ENCODE data around the gene DYRK3. TPM values are rescaled to one million over a fixed set of nuclear protein-coding genes. Genes with fewer than 3 reads are reported as not detected.
A peak's percentile ranks its signal among the peaks of the same experiment; 100 is the strongest.

The DYRK3 gene
- total and polyA plus RNA-seq, 2 of the 13 experiments (the other 11 are each of a cell fraction or from before 2014, with no cell fraction given): 0.48 to 2.8 TPM

- TF ChIP-seq, protein P1, sequence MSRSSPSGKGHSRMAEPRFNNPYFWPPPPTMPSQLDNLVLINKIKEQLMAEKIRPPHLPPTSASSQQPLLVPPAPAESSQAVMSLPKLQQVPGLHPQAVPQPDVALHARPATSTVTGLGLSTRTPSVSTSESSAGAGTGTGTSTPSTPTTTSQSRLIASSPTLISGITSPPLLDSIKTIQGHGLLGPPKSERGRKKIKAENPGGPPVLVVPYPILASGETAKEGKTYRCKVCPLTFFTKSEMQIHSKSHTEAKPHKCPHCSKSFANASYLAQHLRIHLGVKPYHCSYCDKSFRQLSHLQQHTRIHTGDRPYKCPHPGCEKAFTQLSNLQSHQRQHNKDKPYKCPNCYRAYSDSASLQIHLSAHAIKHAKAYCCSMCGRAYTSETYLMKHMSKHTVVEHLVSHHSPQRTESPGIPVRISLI (CRISPR knock-in tag; IDR thresholded peaks at IDR 0.05; ENCODE audit: borderline replicate concordance): peak; percentile 71
- TF ChIP-seq EZH2 (conservative IDR thresholded peaks at IDR 0.05; ENCODE audit: low read depth, low read length) (no peak), SMAD9 (CRISPR knock-in tag; IDR thresholded peaks at IDR 0.05) (no peak), CREB1 (IDR thresholded peaks at IDR 0.05) (peak; percentile 9; the same call in 1 of the 2 replicates), CREB1 (CRISPR knock-in tag; IDR thresholded peaks at IDR 0.05) (no peak), EED (CRISPR knock-in tag; IDR thresholded peaks at IDR 0.05) (peak; percentile 91), NR2C2 (CRISPR knock-in tag; IDR thresholded peaks at IDR 0.05; ENCODE audit: borderline replicate concordance) (peak; percentile 85), KLF6 (CRISPR knock-in tag; IDR thresholded peaks at IDR 0.05) (peak; percentile 93), AGO1 (IDR thresholded peaks at IDR 0.05; ENCODE audit: low read depth, low read length, poor library complexity, severe bottlenecking) (peak; percentile 44), TAF15 (IDR thresholded peaks at IDR 0.05; ENCODE audit: low read depth, low read length, poor library complexity, severe bottlenecking) (no peak), ZNF496 (CRISPR knock-in tag; IDR thresholded peaks at IDR 0.05; ENCODE audit: insufficient replicate concordance) (no peak), ZNF180 (CRISPR knock-in tag; IDR thresholded peaks at IDR 0.05; ENCODE audit: borderline replicate concordance, low read depth) (0 out of 2 replicates have a peak, but pooled peaks have one; percentile 21), KLF9 (CRISPR knock-in tag; IDR thresholded peaks at IDR 0.05; ENCODE audit: low read depth) (peak; percentile 96), NKX3-1 (CRISPR knock-in tag; IDR thresholded peaks at IDR 0.05) (peak; percentile 88), FLYWCH1 (CRISPR knock-in tag; IDR thresholded peaks at IDR 0.05) (peak; percentile 82; the same call in 1 of the 2 replicates), SMARCE1 (IDR thresholded peaks at IDR 0.05; ENCODE audit: borderline replicate concordance) (no peak), ADNP (CRISPR knock-in tag; IDR thresholded peaks at IDR 0.05) (peak; percentile 71; the same call in 1 of the 2 replicates), SP5 (CRISPR knock-in tag; IDR thresholded peaks at IDR 0.05; ENCODE audit: borderline replicate concordance, low read depth) (peak; percentile 66), FOSL1 (CRISPR knock-in tag; IDR thresholded peaks at IDR 0.05; ENCODE audit: borderline replicate concordance) (no peak; the same call in 1 of the 2 replicates), ZNF234 (CRISPR knock-in tag; conservative IDR thresholded peaks at IDR 0.05) (0 out of 2 replicates have a peak, but pooled peaks have one; percentile 39), MXD3 (CRISPR knock-in tag; IDR thresholded peaks at IDR 0.05) (peak; percentile 98)
- TF ChIP-seq, protein P2, sequence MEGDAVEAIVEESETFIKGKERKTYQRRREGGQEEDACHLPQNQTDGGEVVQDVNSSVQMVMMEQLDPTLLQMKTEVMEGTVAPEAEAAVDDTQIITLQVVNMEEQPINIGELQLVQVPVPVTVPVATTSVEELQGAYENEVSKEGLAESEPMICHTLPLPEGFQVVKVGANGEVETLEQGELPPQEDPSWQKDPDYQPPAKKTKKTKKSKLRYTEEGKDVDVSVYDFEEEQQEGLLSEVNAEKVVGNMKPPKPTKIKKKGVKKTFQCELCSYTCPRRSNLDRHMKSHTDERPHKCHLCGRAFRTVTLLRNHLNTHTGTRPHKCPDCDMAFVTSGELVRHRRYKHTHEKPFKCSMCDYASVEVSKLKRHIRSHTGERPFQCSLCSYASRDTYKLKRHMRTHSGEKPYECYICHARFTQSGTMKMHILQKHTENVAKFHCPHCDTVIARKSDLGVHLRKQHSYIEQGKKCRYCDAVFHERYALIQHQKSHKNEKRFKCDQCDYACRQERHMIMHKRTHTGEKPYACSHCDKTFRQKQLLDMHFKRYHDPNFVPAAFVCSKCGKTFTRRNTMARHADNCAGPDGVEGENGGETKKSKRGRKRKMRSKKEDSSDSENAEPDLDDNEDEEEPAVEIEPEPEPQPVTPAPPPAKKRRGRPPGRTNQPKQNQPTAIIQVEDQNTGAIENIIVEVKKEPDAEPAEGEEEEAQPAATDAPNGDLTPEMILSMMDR (CRISPR knock-in tag; IDR thresholded peaks at IDR 0.05): peak; percentile 94
- TF ChIP-seq, protein P3, sequence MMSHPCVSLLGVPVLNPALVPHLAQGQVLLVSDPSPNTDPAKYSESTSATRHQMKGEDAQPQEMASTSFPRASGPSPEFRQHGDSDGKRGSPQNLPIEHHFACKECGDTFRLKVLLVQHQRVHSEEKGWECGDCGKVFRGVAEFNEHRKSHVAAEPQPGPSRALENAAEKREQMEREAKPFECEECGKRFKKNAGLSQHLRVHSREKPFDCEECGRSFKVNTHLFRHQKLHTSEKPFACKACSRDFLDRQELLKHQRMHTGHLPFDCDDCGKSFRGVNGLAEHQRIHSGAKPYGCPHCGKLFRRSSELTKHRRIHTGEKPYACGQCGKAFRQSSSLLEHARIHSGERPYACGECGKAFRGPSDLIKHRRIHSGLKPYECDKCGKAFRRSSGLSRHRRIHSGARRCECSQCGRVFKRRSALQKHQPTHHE (CRISPR knock-in tag; IDR thresholded peaks at IDR 0.05; ENCODE audit: borderline replicate concordance): peak; percentile 83
- TF ChIP-seq, protein P4, sequence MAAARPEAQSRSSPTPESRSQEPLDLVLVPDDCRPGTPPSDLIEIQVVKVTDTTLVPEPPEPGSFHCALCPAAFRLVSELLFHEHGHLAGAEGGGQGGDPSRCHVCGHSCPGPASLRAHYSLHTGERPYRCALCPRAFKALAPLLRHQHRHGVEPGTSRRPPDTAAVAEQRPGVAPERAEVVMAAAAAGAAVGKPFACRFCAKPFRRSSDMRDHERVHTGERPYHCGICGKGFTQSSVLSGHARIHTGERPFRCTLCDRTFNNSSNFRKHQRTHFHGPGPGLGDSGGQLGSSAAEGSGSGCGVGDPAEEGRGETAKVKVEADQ (CRISPR knock-in tag; IDR thresholded peaks at IDR 0.05; ENCODE audit: borderline replicate concordance): peak; percentile 95
Measured at GRCh38 chr1:206612129-206612876, 23.0 kb upstream of the DYRK3 start, which contains the start of gene EIF2D (continued).
